K562 (cell line): Measurements from ENCODE around the gene PTCD3. TPM values are rescaled to one million over a fixed set of nuclear protein-coding genes. Genes with fewer than 3 reads are reported as not detected.

ENCODE experiments used
- ATAC-seq: fragments of 200-7000 bp; cut with Tn5 transposase; 3 replicates; pipeline ENCODE4 v1.9.1; 2020; ENCODE audit warnings: moderate library complexity
- BruUV-seq: library from RNA; stranded (reverse); fragments of 400-500 nt; replicated peaks from 2 replicates; lab custom pipeline; 2021; lab: Mats Ljungman, UMichigan
- CTCF ChIA-PET: fragments of 300-600 bp; formaldehyde crosslinking; extraction: SDS; loops from one replicate; lab custom pipeline; 2021; ENCODE audit warnings: low intra/inter-chr PET ratio; lab: Yijun Ruan, JAX
- POLR2A ChIA-PET: fragments of 300-600, 350-650 bp; sonication (Branson Sonifier 250); formaldehyde crosslinking; extraction: SDS; loops from one replicate; lab custom pipeline; 2021; ENCODE audit warnings: antibody characterized with exemption, inconsistent platforms; lab: Yijun Ruan, JAX
- DNase-seq, 4 experiments: peaks; one replicate each; pipeline versions ENCODE4 v3.0.0 to v3.0.0-alpha.2; 2011 to 2018; ENCODE audit warnings: low spot score in 3 of 4, mixed read lengths in 3 of 4; ENCODE audit errors: extremely low read depth in 1 of 4
- FAIRE-seq: peaks from 2 replicates; lab custom pipeline; 2011; peaks lifted over from hg19 to GRCh38; lab: Jason Lieb, UNC
- H2AFZ ChIP-seq: 2 replicates; pipeline ENCODE4 v1.6.0; 2011; ENCODE audit warnings: low read depth, low read length, control low read depth, inconsistent platforms
- H3K27ac ChIP-seq: fragments of 200-600 bp; 3 replicates; pipeline ENCODE4 v1.8.0; 2011; ENCODE audit warnings: low read depth, mild to moderate bottlenecking, control low read depth, inconsistent platforms, low read length, moderate library complexity, mixed read lengths; ENCODE audit errors: extremely low read depth
- H3K27me3 ChIP-seq, 2 experiments: fragments of 300-600 bp in 1 of 2; 2 replicates in 1 of 2; 3 replicates in 1 of 2; pipeline versions ENCODE4 v1.6.0 to v1.8.0; 2011; ENCODE audit warnings: inconsistent platforms in 2 of 2, low read length in 2 of 2, mild to moderate bottlenecking in 1 of 2, mixed read lengths in 1 of 2, moderate library complexity in 1 of 2; ENCODE audit not compliant: control insufficient read depth in 2 of 2, insufficient read depth in 2 of 2
- H3K36me3 ChIP-seq: fragments of 300-600 bp; 3 replicates; pipeline ENCODE4 v1.8.0; 2011; ENCODE audit warnings: mild to moderate bottlenecking, low read length, inconsistent platforms; ENCODE audit not compliant: control insufficient read depth, insufficient read depth
- H3K4me1 ChIP-seq, 2 experiments: fragments of 200-600 bp in 1 of 2; replicated peaks in 1 of 2; 2 replicates in 1 of 2; 3 replicates in 1 of 2; pipeline versions ENCODE4 v1.5.1 to v1.8.0; 2011; ENCODE audit warnings: inconsistent platforms in 2 of 2, low read length in 2 of 2, mild to moderate bottlenecking in 1 of 2, mixed read lengths in 1 of 2, moderate library complexity in 1 of 2; ENCODE audit not compliant: control insufficient read depth in 2 of 2, insufficient read depth in 2 of 2
- H3K4me2 ChIP-seq: 2 replicates; pipeline ENCODE4 v1.6.1; 2011; ENCODE audit warnings: low read length, control low read depth, inconsistent platforms, mixed read lengths; ENCODE audit not compliant: insufficient read depth
- H3K4me3 ChIP-seq: fragments of 200-600 bp; sonication (generic), shearing (Covaris generic); 2 replicates; pipeline ENCODE4 v1.5.1; 2016; ENCODE audit warnings: control low read depth, inconsistent platforms
- H3K79me2 ChIP-seq: fragments of 200-600 bp; 3 replicates; pipeline ENCODE4 v1.8.0; 2011; ENCODE audit warnings: low read length, inconsistent platforms; ENCODE audit not compliant: control insufficient read depth, insufficient read depth
- H3K9ac ChIP-seq, 2 experiments: 2 replicates each; pipeline versions ENCODE4 v1.6.0 to v1.6.1; 2011; ENCODE audit warnings: low read depth in 2 of 2, low read length in 2 of 2, control low read depth in 1 of 2, inconsistent platforms in 1 of 2, mild to moderate bottlenecking in 1 of 2, mixed read lengths in 1 of 2; ENCODE audit not compliant: insufficient read depth in 1 of 2
- H3K9me1 ChIP-seq: one replicate; pipeline ENCODE4 v1.6.0; 2011; ENCODE audit warnings: inconsistent platforms, mild to moderate bottlenecking, low read length, moderate library complexity; ENCODE audit not compliant: control insufficient read depth, insufficient read depth
- H3K9me3 ChIP-seq: replicated peaks from 2 replicates; pipeline ENCODE4 v1.5.1; 2011; ENCODE audit warnings: low read depth, low read length, inconsistent platforms; ENCODE audit not compliant: control insufficient read depth, insufficient read depth
- H4K20me1 ChIP-seq: replicated peaks from 2 replicates; pipeline ENCODE4 v1.6.1; 2011; ENCODE audit warnings: low read length, inconsistent platforms, mixed read lengths; ENCODE audit not compliant: control insufficient read depth, insufficient read depth
- C11orf30 ChIP-seq: fragments of 450-650 bp; IDR thresholded peaks from 2 replicates; pipeline ENCODE4 v1.6.1; 2016; ENCODE audit warnings: low read depth, mild to moderate bottlenecking
- CC2D1A ChIP-seq: fragments of 450-650 bp; IDR thresholded peaks from 2 replicates; pipeline ENCODE4 v1.6.1; 2017; ENCODE audit warnings: mild to moderate bottlenecking
- GATAD2B ChIP-seq: fragments of 450-650 bp; IDR thresholded peaks from 2 replicates; pipeline ENCODE4 v1.6.1; 2017; ENCODE audit warnings: mild to moderate bottlenecking, borderline replicate concordance
- GTF2E2 ChIP-seq: fragments of 200-800 bp; sonication (Bioruptor generic); IDR thresholded peaks from 2 replicates; pipeline ENCODE4 v1.6.1; 2016; ENCODE audit warnings: missing genetic modification characterization, missing compliant biosample characterization
- MAFG ChIP-seq: fragments of 450-650 bp; conservative IDR thresholded peaks from 2 replicates; pipeline ENCODE4 v1.6.1; 2016; ENCODE audit warnings: missing genetic modification characterization, missing compliant biosample characterization
- MBD2 ChIP-seq: sonication (generic); IDR thresholded peaks from 2 replicates; pipeline ENCODE4 v1.6.1; 2016; ENCODE audit warnings: low read depth, borderline replicate concordance
- SIN3B ChIP-seq: fragments of 450-650 bp; IDR thresholded peaks from 2 replicates; pipeline ENCODE4 v1.6.1; 2017; ENCODE audit warnings: low read depth, mild to moderate bottlenecking, moderate library complexity
- SMARCB1 ChIP-seq: IDR thresholded peaks from 2 replicates; pipeline ENCODE4 v1.6.1; 2011; ENCODE audit warnings: improper control_type of control experiment, low read depth; ENCODE audit not compliant: insufficient read length
- SRSF3 ChIP-seq: fragments of 200-400 bp; formaldehyde crosslinking; IDR thresholded peaks from 2 replicates; pipeline ENCODE4 v1.6.1; 2016; ENCODE audit warnings: mild to moderate bottlenecking, low read length, moderate library complexity; ENCODE audit not compliant: insufficient read depth
- TEAD4 ChIP-seq, 2 experiments: sonication (generic) in 1 of 2; formaldehyde crosslinking in 1 of 2; IDR thresholded peaks; 2 replicates each; pipeline versions ENCODE4 v1.6.1 to v1.8.0; 2012 to 2022; ENCODE audit warnings: borderline replicate concordance in 1 of 2, inconsistent platforms in 1 of 2, low read length in 1 of 2, mild to moderate bottlenecking in 1 of 2, missing genetic modification reagents in 1 of 2
- ZEB2 ChIP-seq: fragments of 450-650 bp; IDR thresholded peaks from 2 replicates; pipeline ENCODE4 v1.6.1; 2016
- ZNF184 ChIP-seq: sonication (generic); formaldehyde crosslinking; IDR thresholded peaks from 2 replicates; pipeline ENCODE4 v1.5.0; 2020; ENCODE audit warnings: missing genetic modification reagents
- ZNF217 ChIP-seq: sonication (generic); formaldehyde crosslinking; IDR thresholded peaks from 2 replicates; pipeline ENCODE4 v1.8.0; 2022; ENCODE audit warnings: mild to moderate bottlenecking, missing genetic modification reagents
- ZNF316 ChIP-seq: fragments of 450-650 bp; IDR thresholded peaks from 2 replicates; pipeline ENCODE4 v1.6.1; 2016
- ZNF592 ChIP-seq: fragments of 450-650 bp; IDR thresholded peaks from 2 replicates; pipeline ENCODE4 v1.6.1; 2017; ENCODE audit warnings: antibody characterized with exemption, mild to moderate bottlenecking
- WGBS: fragments of 100-300 bp; shearing (Covaris generic); methylation state at CpG from one replicate; pipeline ENCODE4 v1.1.6; 2016; ENCODE audit warnings: low coverage, mixed read lengths; ENCODE audit not compliant: insufficient coverage; ENCODE audit errors: missing lambda C conversion rate; 5-methylcytosine and 5-hydroxymethylcytosine counted together
- in situ Hi-C: fragments of 300-500 bp; cut with MboI; formaldehyde crosslinking; loops from 4 replicates; pipeline ENCODE4 v1.15.0; 2018; ENCODE audit warnings: inconsistent platforms, mixed read lengths
- intact Hi-C: fragments of 100-400 bp; cut with micrococcal nuclease; formaldehyde crosslinking; loops from 2 replicates; pipeline ENCODE4 v1.14.2; 2022
- polyA plus RNA-seq, 8 experiments: library from polyadenylated mRNA; depleted of rRNA in 4 of 8; stranded (reverse) in 5 of 8; unstranded in 3 of 8; fragments of >200 nt; fragmentation: Nextera tagmentation in 2 of 8; fragmentation: Illumina TruSeq in 1 of 8; extraction: Ambion mirVana in 2 of 8; extraction: Trizol in 1 of 8; gene quantifications; 2 replicates each; pipeline versions ENCODE4 v1.2.1 to v1.2.3, GENCODE V29; 2011 to 2014; ENCODE audit warnings: inconsistent platforms in 1 of 8, missing spikeins in 1 of 8
- total RNA-seq, 7 experiments: library from RNA; depleted of rRNA in 6 of 7; stranded (reverse); fragments of >200 nt in 6 of 7; fragmentation: Illumina TruSeq in 2 of 7; extraction: Trizol in 2 of 7; gene quantifications; 2 replicates each; pipeline versions ENCODE4 v1.2.1 to v1.2.3, GENCODE V29; 2011 to 2021; ENCODE audit warnings: low replicate concordance in 1 of 7

PTCD3 gene
- total and polyA plus RNA-seq, 9 of the 15 experiments (the other 6 are each of a cell fraction or from before 2014, with no cell fraction given), result 65.2 to 241 (median 172) TPM

- DNase-seq (no peak), ATAC-seq (no peak), FAIRE-seq (no peak)
- Histone ChIP-seq H3K4me2 (no peak overlapping the region), H3K79me2 (no peaks in the 10 kb centered on the region), H4K20me1 (no peaks in the 10 kb centered on the region), H3K36me3 (peaks cover 97% of the 10 kb centered on the region), H2AFZ (no peak overlapping the region), H3K9me3 (peaks cover 2% of the 10 kb centered on the region; the same call in 1 of the 2 replicates), H3K4me3 (no peak overlapping the region), H3K9me1 (no peaks in the 10 kb centered on the region), H3K9ac (no peak overlapping the region), H3K4me1 (no peaks in the 10 kb centered on the region), H3K27me3 (no peaks in the 10 kb centered on the region), H3K27ac (no peak overlapping the region)
- BruUV-seq, result no TSS peak
- intact Hi-C loops, result no loop called here
- CTCF ChIA-PET, result interaction anchor here (1.1 kb wide), 1 partner anchor 242 kb away, joined by 3 read pairs; no protein-coding TSS in a partner anchor
- TF ChIP-seq ZNF217 (CRISPR knock-in tag), result no peak
- peak; percentile 51; the same call in 1 of the 2 replicates for TF ChIP-seq C11orf30
- 0 out of 2 replicates have a peak, but pooled peaks have one; percentile 19 for TF ChIP-seq MAFG (tag)
- peak; percentile 73 for TF ChIP-seq ZNF316
- in situ Hi-C loops, result no loop called here
- POLR2A ChIA-PET, result no interaction called here
These were observed 39.1 kb upstream of the PTCD3 start for GRCh38 chr2:86066915-86067314.

- Histone ChIP-seq H4K20me1 (no peaks in the 10 kb centered on the region), H3K79me2 (no peaks in the 10 kb centered on the region), H3K27me3 (no peaks in the 10 kb centered on the region), H3K4me3 (no peak overlapping the region), H2AFZ (no peak overlapping the region), H3K9me3 (peaks cover 2% of the 10 kb centered on the region; the same call in 1 of the 2 replicates), H3K36me3 (peaks cover 99% of the 10 kb centered on the region), H3K9ac (no peak overlapping the region), H3K27ac (no peak overlapping the region), H3K4me1 (no peaks in the 10 kb centered on the region), H3K4me2 (no peak overlapping the region), H3K9me1 (no peaks in the 10 kb centered on the region)
- FAIRE-seq (no peak), ATAC-seq (no peak), DNase-seq (no peak)
- WGBS, result 96% methylated on average over 4 of the region's 7 CpGs
- POLR2A ChIA-PET, result no interaction called here
- in situ Hi-C loops (no loop called here), intact Hi-C loops (no loop called here)
- no TSS peak for BruUV-seq
- CTCF ChIA-PET, result no interaction called here
- TF ChIP-seq SIN3B (no peak), MBD2 (no peak), ZNF184 (CRISPR knock-in tag) (no peak), GTF2E2 (tag) (no peak), SRSF3 (no peak), CC2D1A (no peak), ZNF592 (no peak), ZEB2 (no peak), SMARCB1 (no peak), GATAD2B (no peak), TEAD4 (IDR thresholded peaks at IDR 0.05; ENCODE audit: low read length) (no peak), TEAD4 (CRISPR knock-in tag; IDR thresholded peaks at IDR 0.05; ENCODE audit: borderline replicate concordance) (no peak)
These were observed 37.9 kb upstream of the PTCD3 start for GRCh38 chr2:86068136-86068588.
